SU-DHL-6 (cell line): Measurements from ENCODE around the gene HAP1.
"Not testable (repeated sequence)": the region's sequence is repeated elsewhere in the genome, so short reads cannot be mapped to it uniquely, and the experiment has no call there.

ENCODE experiments used
- H2AFZ ChIP-seq: fragments of 200-600 bp; sonication (generic); 2 replicates; pipeline ENCODE4 v1.6.1; 2014; ENCODE audit warnings: low read depth, mild to moderate bottlenecking, moderate library complexity, mixed read lengths, antibody characterized with exemption, low read length; ENCODE audit not compliant: severe bottlenecking
- H3F3A ChIP-seq: fragments of 200-600 bp; shearing (Covaris generic); 2 replicates; pipeline ENCODE4 v1.6.0; 2016; ENCODE audit warnings: antibody characterized with exemption, mild to moderate bottlenecking; ENCODE audit not compliant: insufficient read depth
- H3K27ac ChIP-seq: fragments of 200-600 bp; sonication (generic); 2 replicates; pipeline ENCODE4 v1.5.1; 2016; ENCODE audit warnings: low read depth, mild to moderate bottlenecking, low read length, moderate library complexity, mixed read lengths
- H3K27me3 ChIP-seq: fragments of 200-600 bp; sonication (generic), shearing (Covaris generic); 2 replicates; pipeline ENCODE4 v1.6.0; 2014; ENCODE audit warnings: mild to moderate bottlenecking, low read length
- H3K36me3 ChIP-seq: fragments of 200-600 bp; sonication (generic); 2 replicates; pipeline ENCODE4 v1.6.1; 2014; ENCODE audit warnings: mild to moderate bottlenecking, low read length, mixed read lengths
- H3K4me2 ChIP-seq: fragments of 300-600, 200-600 bp; shearing (Covaris generic), sonication (generic); 2 replicates; pipeline ENCODE4 v1.6.0; 2014; ENCODE audit warnings: low read length, low read depth, mild to moderate bottlenecking; ENCODE audit not compliant: poor library complexity, severe bottlenecking
- H3K4me3 ChIP-seq: fragments of 200-600 bp; sonication (generic); 2 replicates; pipeline ENCODE4 v1.5.1; 2014; ENCODE audit warnings: antibody characterized with exemption, low read length, mild to moderate bottlenecking, mixed read lengths; ENCODE audit not compliant: insufficient read depth, poor library complexity, severe bottlenecking
- H3K79me2 ChIP-seq: fragments of 200-600 bp; sonication (generic); 2 replicates; pipeline ENCODE4 v1.6.1; 2014; ENCODE audit warnings: mild to moderate bottlenecking, low read length, moderate library complexity; ENCODE audit not compliant: insufficient read depth
- H3K9ac ChIP-seq: fragments of 200-600 bp; sonication (generic); 2 replicates; pipeline ENCODE4 v1.7.0; 2014; ENCODE audit warnings: mild to moderate bottlenecking, low read length
- H3K9me2 ChIP-seq: fragments of 200-600 bp; sonication (generic); replicated peaks from 2 replicates; pipeline ENCODE4 v1.6.1; 2014; ENCODE audit warnings: low read length; ENCODE audit not compliant: insufficient read depth
- H3K9me3 ChIP-seq: fragments of 200-600 bp; sonication (generic); 2 replicates; pipeline ENCODE4 v1.6.1; 2014; ENCODE audit warnings: low read length, mixed read lengths; ENCODE audit not compliant: insufficient read depth
- H4K20me1 ChIP-seq: fragments of 200-600 bp; sonication (generic); 2 replicates; pipeline ENCODE4 v1.6.1; 2014; ENCODE audit warnings: low read depth, mild to moderate bottlenecking, antibody characterized with exemption, low read length, moderate library complexity, mixed read lengths
- EZH2phosphoT487 ChIP-seq: fragments of 200-600 bp; sonication (generic), shearing (Covaris generic); conservative IDR thresholded peaks from 2 replicates; pipeline ENCODE4 v1.6.1; 2018; ENCODE audit warnings: mild to moderate bottlenecking, antibody characterized with exemption, low read length, moderate library complexity, mixed read lengths
- TF ChIP-seq, protein P1 (sequence below): fragments of 200-600 bp; sonication (generic); IDR thresholded peaks from one replicate; pipeline ENCODE4 v1.5.1; 2017; ENCODE audit warnings: antibody characterized with exemption, mild to moderate bottlenecking, low read length, moderate library complexity; ENCODE audit not compliant: insufficient read depth, poor library complexity, severe bottlenecking

HAP1 gene

DNA sequence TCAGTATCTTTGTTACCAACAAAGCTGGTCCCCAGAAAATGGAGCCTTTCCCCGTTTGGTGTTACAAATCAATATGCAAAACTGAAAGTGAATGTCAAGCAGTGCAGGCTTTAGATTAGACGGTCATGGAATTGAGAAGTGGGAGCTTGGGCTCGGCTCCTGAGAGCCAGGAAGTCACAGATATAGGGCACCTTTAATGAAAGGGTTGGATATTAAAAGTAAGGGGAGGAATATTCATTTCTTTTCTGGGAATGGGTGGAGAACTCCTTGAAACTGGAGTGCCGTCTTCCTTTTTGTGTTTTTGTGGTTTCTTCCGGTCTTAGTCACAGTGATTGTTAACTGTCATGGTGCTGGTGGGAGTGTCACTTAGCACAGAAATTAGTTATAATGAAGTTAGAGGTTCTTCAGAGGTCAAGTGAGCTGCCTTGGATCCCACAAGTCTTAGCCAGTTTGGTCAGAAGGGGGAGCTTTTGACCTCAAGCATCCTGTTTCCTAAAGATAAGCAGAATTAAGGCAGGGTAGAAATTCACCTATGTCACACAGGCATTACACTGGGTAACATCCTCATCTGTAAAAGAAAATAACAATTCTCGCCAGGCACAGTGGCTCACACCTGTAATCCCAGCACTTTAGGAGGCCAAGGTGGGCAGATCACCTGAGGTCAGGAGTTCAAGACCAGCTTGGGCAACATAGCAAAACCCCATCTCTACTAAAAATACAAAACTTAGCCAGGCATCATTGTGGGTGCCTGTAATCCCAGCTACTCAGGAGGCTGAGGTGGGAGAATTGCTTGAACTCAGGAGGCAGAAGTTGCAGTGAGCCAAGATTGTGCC is 55.3 kb downstream of the HAP1 start:
- Histone ChIP-seq H4K20me1 (no peaks in the 10 kb centered on the region), H3K27me3 (no peaks in the 10 kb centered on the region), H3K27ac (no peak overlapping the region), H3K9ac (no peak overlapping the region), H3K9me3 (peaks cover 7% of the 10 kb centered on the region; the same call in 1 of the 2 replicates), H3F3A (no peaks in the 10 kb centered on the region), H3K4me3 (no peak overlapping the region), H2AFZ (no peak overlapping the region), H3K4me2 (no peak overlapping the region), H3K36me3 (no peaks in the 10 kb centered on the region), H3K9me2 (no peaks in the 10 kb centered on the region), H3K79me2 (no peaks in the 10 kb centered on the region)
- no peak for TF ChIP-seq EZH2phosphoT487
- TF ChIP-seq, protein P1, sequence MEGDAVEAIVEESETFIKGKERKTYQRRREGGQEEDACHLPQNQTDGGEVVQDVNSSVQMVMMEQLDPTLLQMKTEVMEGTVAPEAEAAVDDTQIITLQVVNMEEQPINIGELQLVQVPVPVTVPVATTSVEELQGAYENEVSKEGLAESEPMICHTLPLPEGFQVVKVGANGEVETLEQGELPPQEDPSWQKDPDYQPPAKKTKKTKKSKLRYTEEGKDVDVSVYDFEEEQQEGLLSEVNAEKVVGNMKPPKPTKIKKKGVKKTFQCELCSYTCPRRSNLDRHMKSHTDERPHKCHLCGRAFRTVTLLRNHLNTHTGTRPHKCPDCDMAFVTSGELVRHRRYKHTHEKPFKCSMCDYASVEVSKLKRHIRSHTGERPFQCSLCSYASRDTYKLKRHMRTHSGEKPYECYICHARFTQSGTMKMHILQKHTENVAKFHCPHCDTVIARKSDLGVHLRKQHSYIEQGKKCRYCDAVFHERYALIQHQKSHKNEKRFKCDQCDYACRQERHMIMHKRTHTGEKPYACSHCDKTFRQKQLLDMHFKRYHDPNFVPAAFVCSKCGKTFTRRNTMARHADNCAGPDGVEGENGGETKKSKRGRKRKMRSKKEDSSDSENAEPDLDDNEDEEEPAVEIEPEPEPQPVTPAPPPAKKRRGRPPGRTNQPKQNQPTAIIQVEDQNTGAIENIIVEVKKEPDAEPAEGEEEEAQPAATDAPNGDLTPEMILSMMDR = no peak

DNA sequence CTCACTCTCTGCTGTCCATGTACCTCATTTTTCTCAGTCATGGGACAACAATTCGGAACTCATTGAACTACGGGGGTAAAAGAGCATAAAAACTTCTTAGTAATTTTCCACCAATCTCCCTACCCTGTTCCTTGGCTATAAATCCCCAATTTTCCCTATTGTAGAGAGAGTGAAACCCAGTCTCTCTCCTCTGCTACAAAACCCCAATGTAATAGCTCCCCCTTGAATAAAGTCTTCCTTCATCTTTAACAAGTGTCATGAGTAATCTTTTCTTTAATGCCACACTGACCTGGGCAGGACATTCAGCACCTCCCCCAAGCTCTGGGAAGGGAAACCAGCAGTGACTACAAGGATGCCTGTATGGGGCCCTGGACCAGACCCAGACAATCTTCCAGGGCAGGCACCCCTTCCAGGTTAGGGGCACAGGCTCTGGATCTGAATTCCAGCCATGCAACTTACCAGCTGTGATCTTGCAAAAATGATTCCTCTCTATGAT is 56.0 kb downstream of the HAP1 start:
- peaks cover 7% of the 10 kb centered on the region; the same call in 1 of the 2 replicates for H3K9me3 ChIP-seq
- no peaks in the 10 kb centered on the region for H3K9me2 ChIP-seq
- no peak for TF ChIP-seq EZH2phosphoT487
- TF ChIP-seq, protein P1 = no peak
- H2AFZ ChIP-seq = no peak overlapping the region
- no peak overlapping the region for H3K4me2 ChIP-seq
- no peaks in the 10 kb centered on the region for H3F3A ChIP-seq
- no peak overlapping the region for H3K27ac ChIP-seq
- H3K79me2 ChIP-seq = no peaks in the 10 kb centered on the region
- H4K20me1 ChIP-seq = no peaks in the 10 kb centered on the region
- no peak overlapping the region for H3K4me3 ChIP-seq
- H3K9ac ChIP-seq = no peak overlapping the region
- H3K36me3 ChIP-seq = no peaks in the 10 kb centered on the region
- H3K27me3 ChIP-seq = no peaks in the 10 kb centered on the region

DNA sequence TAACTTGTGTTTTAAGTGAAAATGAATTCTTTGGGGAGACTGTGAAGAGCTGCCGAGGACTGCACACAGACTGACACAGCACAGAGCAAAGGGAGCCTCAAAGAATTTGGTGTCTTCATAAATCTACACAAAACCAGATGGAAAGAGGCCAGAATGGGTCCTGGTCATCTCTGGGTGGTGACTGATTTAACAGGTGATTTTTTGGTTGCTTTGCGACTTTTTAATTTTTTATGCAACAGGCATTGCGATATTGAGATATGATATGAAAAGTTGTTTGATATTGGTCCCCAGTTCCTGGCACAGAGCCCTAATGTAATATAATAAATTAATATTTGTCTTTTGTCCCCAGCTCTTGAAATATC is 58.4 kb downstream of the HAP1 start:
- H3K79me2 ChIP-seq = no peaks in the 10 kb centered on the region
- no peak overlapping the region for H3K27ac ChIP-seq
- H2AFZ ChIP-seq = no peak overlapping the region
- no peaks in the 10 kb centered on the region for H3F3A ChIP-seq
- H3K9me3 ChIP-seq = peaks cover 7% of the 10 kb centered on the region; the same call in 1 of the 2 replicates
- TF ChIP-seq EZH2phosphoT487 = no peak
- TF ChIP-seq, protein P1 = no peak
- H3K4me3 ChIP-seq = no peak overlapping the region
- no peaks in the 10 kb centered on the region for H3K27me3 ChIP-seq
- no peaks in the 10 kb centered on the region for H4K20me1 ChIP-seq
- no peaks in the 10 kb centered on the region for H3K9me2 ChIP-seq
- no peak overlapping the region for H3K9ac ChIP-seq
- no peak overlapping the region for H3K4me2 ChIP-seq
- no peaks in the 10 kb centered on the region for H3K36me3 ChIP-seq

DNA sequence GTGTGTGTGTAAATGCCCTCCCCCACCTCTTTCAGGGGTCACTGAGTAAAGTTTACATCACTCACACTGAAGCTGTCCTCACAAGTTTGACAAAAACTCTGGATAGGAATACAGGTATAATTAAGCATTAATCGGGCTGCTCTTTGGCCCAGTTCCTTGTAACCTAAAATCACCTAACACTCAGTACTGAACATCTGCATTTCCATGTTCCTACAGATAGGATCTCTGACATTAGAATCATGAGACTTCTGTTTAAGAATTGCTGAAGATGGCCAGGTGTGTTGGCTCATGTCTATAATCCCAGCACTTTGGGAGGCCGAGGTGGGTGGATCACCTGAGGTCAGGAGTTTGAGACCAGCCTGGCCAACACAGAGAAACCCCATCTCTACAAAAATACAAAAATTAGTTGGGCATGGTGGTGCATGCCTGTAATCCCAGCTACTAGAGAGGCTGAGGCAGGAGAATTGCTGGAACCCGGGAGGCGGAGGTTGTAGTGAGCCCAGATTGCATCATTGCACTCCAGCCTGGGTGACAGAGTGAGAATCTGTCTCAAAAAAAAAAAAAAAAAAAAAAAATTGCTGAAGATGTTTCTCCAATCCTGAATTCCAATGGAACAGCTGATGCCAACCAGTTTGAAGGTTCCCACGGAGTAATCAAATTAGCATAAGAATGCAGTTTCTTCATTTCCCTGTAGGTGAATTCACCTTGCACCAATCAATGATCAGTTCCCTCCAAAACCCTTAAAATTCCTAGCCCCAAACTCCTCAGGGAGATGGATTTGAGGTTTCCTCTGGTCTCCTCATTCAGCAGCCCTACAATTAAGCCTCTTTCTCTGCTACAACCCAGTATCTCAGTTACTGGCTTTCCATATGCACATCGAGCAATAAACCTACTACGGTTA is 59.0 kb downstream of the HAP1 start:
- not testable (repeated sequence) for H3F3A ChIP-seq, H3K4me3 ChIP-seq, H3K27ac ChIP-seq, H3K9me3 ChIP-seq, H3K79me2 ChIP-seq, H3K9ac ChIP-seq, H4K20me1 ChIP-seq, H3K27me3 ChIP-seq, H3K9me2 ChIP-seq, H3K36me3 ChIP-seq, H2AFZ ChIP-seq, H3K4me2 ChIP-seq
